ENCODE measurements around the gene RDH14. TPM values are rescaled to one million over a fixed set of nuclear protein-coding genes. Genes with fewer than 3 reads are reported as not detected.
A peak's percentile ranks its signal among the peaks of the same experiment; 100 is the strongest.

RDH14 gene
- total and polyA plus RNA-seq, 2 of the 4 experiments (the other 2 are of a cell fraction), result 11.9 to 12.2 TPM

- H3K9ac ChIP-seq (ENCODE audit: low read depth, low read length), result peak overlapping the region; percentile 66
- peak overlapping the region; percentile 89 for H3K4me2 ChIP-seq (ENCODE audit: low read depth, low read length)
- H2BK5ac ChIP-seq (ENCODE audit: low read depth, low read length, poor library complexity, severe bottlenecking), result peak overlapping the region; percentile 66
- in situ Hi-C loops (cut with MboI; ENCODE audit: low sequenced_read_pairs) (no loop called here), intact Hi-C loops (cut with micrococcal nuclease) (no loop called here), dilution Hi-C loops (cut with HindIII; ENCODE audit: low sequenced_read_pairs, unreplicated experiment) (no loop called here)
- peak overlapping the region; percentile 73 for H3K56ac ChIP-seq (ENCODE audit: extremely low read depth, insufficient read depth, low read length)
- peaks cover 19 to 36% of the 10 kb centered on the region in 2 experiments for H3K79me1 ChIP-seq (ENCODE audit: low read depth in 1 of 2, low read length in 2 of 2)
- peak overlapping the region; percentile 81 for H3K4ac ChIP-seq (ENCODE audit: low read depth, low read length)
- ATAC-seq (ENCODE audit: low read depth) (no peak), DNase-seq (no peak)
- H3K4me3 ChIP-seq (ENCODE audit: insufficient read depth, low read depth, low read length), result peak overlapping the region; percentile 68
- peak overlapping the region; percentile 88 for H2AFZ ChIP-seq (replicated peaks; ENCODE audit: low read length, poor library complexity)
- H4K91ac ChIP-seq (ENCODE audit: insufficient read depth, low read depth, low read length), result peak overlapping the region; percentile 74
- peak overlapping the region; percentile 98 for H4K5ac ChIP-seq (ENCODE audit: low read depth, low read length)
- no peak overlapping the region; the same call in 2 of the 3 replicates for H2BK15ac ChIP-seq (ENCODE audit: low read depth, low read length)
- H3K9me1 ChIP-seq (ENCODE audit: insufficient read depth, low read length), result no peaks in the 10 kb centered on the region; the same call in 1 of the 2 replicates
- ChIA-PET POLR2A (ENCODE audit: unreplicated experiment) (no interaction called here), CTCF (no interaction called here)
- H3K9me3 ChIP-seq (ENCODE audit: control insufficient read depth, insufficient read depth, low read length), result peaks cover 2% of the 10 kb centered on the region; the same call in 1 of the 2 replicates
- TF ChIP-seq RCOR1 (IDR thresholded peaks at IDR 0.05; ENCODE audit: insufficient replicate concordance, low read length), result no peak
- H3K36me3 ChIP-seq (ENCODE audit: control insufficient read depth, insufficient read depth, low read length), result no peaks in the 10 kb centered on the region
- peak overlapping the region; percentile 51; the same call in 1 of the 2 replicates for H3K18ac ChIP-seq (ENCODE audit: low read depth, low read length)
- H4K20me1 ChIP-seq (ENCODE audit: insufficient read depth, low read length), result no peaks in the 10 kb centered on the region
- peak overlapping the region; percentile 69 for H3K27ac ChIP-seq (ENCODE audit: insufficient read depth, low read length)
- peaks cover 4% of the 10 kb centered on the region; the same call in 1 of the 2 replicates for H3K4me1 ChIP-seq (ENCODE audit: control insufficient read depth, insufficient read depth, low read length)
- peak overlapping the region; percentile 94 to 97 for H4K8ac ChIP-seq (ENCODE audit: low read depth in 2 of 2, low read length in 2 of 2)
- H2BK20ac ChIP-seq (ENCODE audit: low read depth, low read length), result peak overlapping the region; percentile 10; the same call in 1 of the 2 replicates
- H3K27me3 ChIP-seq (ENCODE audit: control insufficient read depth, insufficient read depth, low read length), result no peaks in the 10 kb centered on the region
- no TSS peak for BruUV-seq (replicated peaks)
- no peak overlapping the region for H2AK9ac ChIP-seq (replicated peaks; ENCODE audit: low read depth, low read length, poor library complexity)
- H3K14ac ChIP-seq (replicated peaks; ENCODE audit: low read depth, low read length), result peak overlapping the region; percentile 89
- no peak overlapping the region for H3K23ac ChIP-seq (ENCODE audit: low read depth, low read length)
- 0% methylated on average over 2 of the region's 3 CpGs; no CpG with 5 or more reads in 1 of the 2 experiments for WGBS, 2 experiments (ENCODE audit: extremely low coverage in 2 of 2, insufficient read length in 1 of 2)
- H2BK120ac ChIP-seq (ENCODE audit: low read depth, low read length), result peak overlapping the region; percentile 31; the same call in 1 of the 2 replicates
- H2AK5ac ChIP-seq (ENCODE audit: low read depth, low read length), result peak overlapping the region; percentile 23; the same call in 1 of the 2 replicates
Observed at GRCh38 chr2:18560797-18561085, 288 bp upstream of the RDH14 start.

Data from IMR-90 (cell line).